GM21515 (cell line): ENCODE results near the gene HMGB4.

Source experiments
- ATAC-seq: cut with Tn5 transposase; IDR thresholded peaks from one replicate; pipeline ENCODE4 v1.9.1; 2021; ENCODE audit not compliant: unreplicated experiment

The HMGB4 gene

GRCh38 chr1:33863779-33864178, at the start of gene HMGB4:
TSS of gene HMGB4 (plus strand) at chr1:33864079. CDS start at chr1:33864192, 113 bp downstream.
- no peak for ATAC-seq

- ATAC-seq = no peak
Observed at GRCh38 chr1:33814166-33814565, 49.7 kb upstream of the HMGB4 start.

GRCh38 chr1:33815061-33815460, 48.8 kb upstream of the HMGB4 start:
- no peak for ATAC-seq

- ATAC-seq = no peak
Observed at GRCh38 chr1:33818071-33818470, 45.8 kb upstream of the HMGB4 start.

GRCh38 chr1:33819290-33819912, 44.5 kb upstream of the HMGB4 start:
- no peak for ATAC-seq

- ATAC-seq = no peak
Observed at GRCh38 chr1:33819913-33820311, 44.0 kb upstream of the HMGB4 start.

- no peak for ATAC-seq
Observed at GRCh38 chr1:33820804-33821203, 43.1 kb upstream of the HMGB4 start.

- no peak for ATAC-seq
Observed at GRCh38 chr1:33821291-33821690, 42.6 kb upstream of the HMGB4 start.

GRCh38 chr1:33822396-33822795, 41.5 kb upstream of the HMGB4 start:
- no peak for ATAC-seq

- ATAC-seq = no peak
Observed at GRCh38 chr1:33823401-33823800, 40.5 kb upstream of the HMGB4 start.

GRCh38 chr1:33823830-33824229, 40.0 kb upstream of the HMGB4 start:
- ATAC-seq = no peak

GRCh38 chr1:33824321-33824720, 39.6 kb upstream of the HMGB4 start:
- no peak for ATAC-seq

GRCh38 chr1:33824971-33825370, 38.9 kb upstream of the HMGB4 start:
- ATAC-seq = no peak

- no peak for ATAC-seq
Observed at GRCh38 chr1:33825506-33825905, 38.4 kb upstream of the HMGB4 start.

- ATAC-seq = no peak
Observed at GRCh38 chr1:33826311-33826710, 37.6 kb upstream of the HMGB4 start.

GRCh38 chr1:33826711-33827110, 37.2 kb upstream of the HMGB4 start:
- ATAC-seq = no peak

- ATAC-seq = no peak
Observed at GRCh38 chr1:33828059-33828458, 35.8 kb upstream of the HMGB4 start.

GRCh38 chr1:33828654-33829053, 35.2 kb upstream of the HMGB4 start:
- no peak for ATAC-seq

- ATAC-seq = no peak
Observed at GRCh38 chr1:33836911-33837310, 27.0 kb upstream of the HMGB4 start.

- ATAC-seq = no peak
Observed at GRCh38 chr1:33837635-33838034, 26.2 kb upstream of the HMGB4 start.

- no peak for ATAC-seq
Observed at GRCh38 chr1:33841494-33841893, 22.4 kb upstream of the HMGB4 start.

- no peak for ATAC-seq
Observed at GRCh38 chr1:33842348-33842747, 21.5 kb upstream of the HMGB4 start.

GRCh38 chr1:33844166-33844565, 19.7 kb upstream of the HMGB4 start:
- no peak for ATAC-seq
